ENCODE data around the gene NFIA.

NFIA gene

DNA sequence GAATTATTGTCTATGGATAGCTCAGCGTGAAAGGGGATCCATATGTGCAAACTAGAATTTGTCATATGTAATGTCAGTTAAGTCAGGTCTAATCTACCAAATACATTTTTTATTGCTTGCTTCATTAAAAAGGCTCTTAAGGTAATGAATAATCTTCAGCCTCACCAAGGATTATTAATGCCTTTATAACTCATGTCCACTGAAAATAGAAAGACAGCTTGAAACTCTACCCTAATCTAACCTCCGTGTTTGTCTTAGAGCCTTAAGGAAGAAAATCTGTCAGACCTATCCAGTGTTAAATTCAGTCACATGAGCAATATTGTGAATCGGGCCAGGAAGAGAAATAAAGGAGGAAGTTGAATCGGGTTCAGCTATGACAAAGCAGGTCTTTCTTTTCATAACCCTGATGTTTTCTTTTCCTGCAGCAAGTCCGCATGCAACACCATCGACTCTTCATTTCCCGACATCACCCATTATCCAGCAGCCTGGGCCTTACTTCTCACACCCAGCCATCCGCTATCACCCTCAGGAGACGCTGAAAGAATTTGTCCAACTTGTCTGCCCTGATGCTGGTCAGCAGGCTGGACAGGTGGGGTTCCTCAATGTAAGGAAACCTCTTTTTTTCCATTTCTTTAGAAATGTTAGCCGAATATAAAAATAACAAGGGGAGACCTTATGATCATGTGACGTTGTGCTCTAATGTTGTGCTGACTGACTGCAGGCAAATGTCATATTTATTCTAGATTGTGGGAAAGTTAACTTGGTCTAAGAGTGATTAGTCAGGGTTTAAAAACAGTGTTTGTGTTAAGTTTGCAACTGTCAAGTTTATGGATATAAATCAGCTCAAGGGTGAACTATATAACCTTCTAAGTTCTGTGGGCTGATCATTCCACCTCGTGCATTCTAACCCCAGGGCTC, 321.6 kb downstream of the NFIA start:
- no peak overlapping the region for H3K4me3 ChIP-seq (ENCODE audit: low read depth, low read length)
- in situ Hi-C loops (cut with HindIII; ENCODE audit: low pct_ligation_motif_present, low sequenced_read_pairs): no loop called here
- peak overlapping the region; percentile 86 for H3K27ac ChIP-seq
- H3K27me3 ChIP-seq (replicated peaks): no peaks in the 10 kb centered on the region
- no peaks in the 10 kb centered on the region for H3K36me3 ChIP-seq (replicated peaks)
- TF ChIP-seq, protein P1, sequence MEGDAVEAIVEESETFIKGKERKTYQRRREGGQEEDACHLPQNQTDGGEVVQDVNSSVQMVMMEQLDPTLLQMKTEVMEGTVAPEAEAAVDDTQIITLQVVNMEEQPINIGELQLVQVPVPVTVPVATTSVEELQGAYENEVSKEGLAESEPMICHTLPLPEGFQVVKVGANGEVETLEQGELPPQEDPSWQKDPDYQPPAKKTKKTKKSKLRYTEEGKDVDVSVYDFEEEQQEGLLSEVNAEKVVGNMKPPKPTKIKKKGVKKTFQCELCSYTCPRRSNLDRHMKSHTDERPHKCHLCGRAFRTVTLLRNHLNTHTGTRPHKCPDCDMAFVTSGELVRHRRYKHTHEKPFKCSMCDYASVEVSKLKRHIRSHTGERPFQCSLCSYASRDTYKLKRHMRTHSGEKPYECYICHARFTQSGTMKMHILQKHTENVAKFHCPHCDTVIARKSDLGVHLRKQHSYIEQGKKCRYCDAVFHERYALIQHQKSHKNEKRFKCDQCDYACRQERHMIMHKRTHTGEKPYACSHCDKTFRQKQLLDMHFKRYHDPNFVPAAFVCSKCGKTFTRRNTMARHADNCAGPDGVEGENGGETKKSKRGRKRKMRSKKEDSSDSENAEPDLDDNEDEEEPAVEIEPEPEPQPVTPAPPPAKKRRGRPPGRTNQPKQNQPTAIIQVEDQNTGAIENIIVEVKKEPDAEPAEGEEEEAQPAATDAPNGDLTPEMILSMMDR (IDR thresholded peaks at IDR 0.05; ENCODE audit: low read depth, low read length, missing control alignments): no peak
- DNase-seq: peak; percentile 60

- H3K4me3 ChIP-seq (ENCODE audit: low read depth, low read length): no peak overlapping the region
- H3K27me3 ChIP-seq (replicated peaks): no peaks in the 10 kb centered on the region
- in situ Hi-C loops (cut with HindIII; ENCODE audit: low pct_ligation_motif_present, low sequenced_read_pairs): no loop called here
- DNase-seq: no peak
- TF ChIP-seq, protein P1 (IDR thresholded peaks at IDR 0.05; ENCODE audit: low read depth, low read length, missing control alignments): no peak
- H3K36me3 ChIP-seq (replicated peaks): no peaks in the 10 kb centered on the region
- peak overlapping the region; percentile 86 for H3K27ac ChIP-seq
Measured at GRCh38 chr1:61404597-61405376, 322.4 kb downstream of the NFIA start.

DNA sequence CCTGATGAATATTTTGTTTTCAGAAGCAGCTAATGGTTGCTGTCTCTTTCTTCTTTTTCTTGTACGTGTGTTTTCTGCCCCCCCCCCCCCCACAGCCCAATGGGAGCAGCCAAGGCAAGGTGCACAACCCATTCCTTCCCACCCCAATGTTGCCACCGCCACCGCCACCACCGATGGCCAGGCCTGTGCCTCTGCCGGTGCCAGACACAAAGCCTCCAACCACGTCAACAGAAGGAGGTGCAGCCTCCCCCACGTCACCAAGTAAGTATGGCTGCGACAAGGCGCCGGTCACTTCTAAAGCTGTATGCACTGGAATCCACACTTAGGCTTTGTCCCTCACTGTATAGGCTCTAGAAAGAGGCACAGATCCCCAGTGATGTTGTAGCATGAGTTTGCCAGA, 324.1 kb downstream of the NFIA start:
- in situ Hi-C loops (cut with HindIII; ENCODE audit: low pct_ligation_motif_present, low sequenced_read_pairs): no loop called here
- DNase-seq: no peak
- H3K36me3 ChIP-seq (replicated peaks): no peaks in the 10 kb centered on the region
- no peaks in the 10 kb centered on the region for H3K27me3 ChIP-seq (replicated peaks)
- no peak overlapping the region for H3K4me3 ChIP-seq (ENCODE audit: low read depth, low read length)
- TF ChIP-seq, protein P1 (IDR thresholded peaks at IDR 0.05; ENCODE audit: low read depth, low read length, missing control alignments): no peak
- H3K27ac ChIP-seq: no peak overlapping the region

- in situ Hi-C loops (cut with HindIII; ENCODE audit: low pct_ligation_motif_present, low sequenced_read_pairs): no loop called here
- no peak overlapping the region for H3K27ac ChIP-seq
- TF ChIP-seq, protein P1 (IDR thresholded peaks at IDR 0.05; ENCODE audit: low read depth, low read length, missing control alignments): no peak
- DNase-seq: no peak
- H3K27me3 ChIP-seq (replicated peaks): no peaks in the 10 kb centered on the region
- no peak overlapping the region for H3K4me3 ChIP-seq (ENCODE audit: low read depth, low read length)
- H3K36me3 ChIP-seq (replicated peaks): no peaks in the 10 kb centered on the region
Measured at GRCh38 chr1:61412601-61413000, 330.2 kb downstream of the NFIA start.

DNA sequence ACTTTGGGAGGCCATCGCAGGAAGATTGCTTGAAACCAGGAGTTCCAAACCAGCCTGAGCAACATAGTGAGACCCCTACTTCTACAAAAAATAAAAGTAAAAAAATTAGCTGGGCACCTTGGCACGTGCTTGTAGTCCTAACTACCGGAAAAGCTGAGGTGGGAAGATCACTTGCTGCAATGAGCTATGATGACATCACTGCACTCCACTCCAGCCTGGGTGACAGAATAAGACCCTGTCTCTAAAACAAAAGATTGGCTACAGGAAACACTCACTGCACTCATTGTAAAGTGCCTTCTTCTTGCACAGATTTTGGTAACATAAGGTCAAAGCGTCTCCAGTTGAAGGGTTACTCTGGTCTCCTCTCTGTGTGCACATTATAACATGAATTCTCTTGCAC, 336.8 kb downstream of the NFIA start:
- Histone ChIP-seq H3K4me3 (ENCODE audit: low read depth, low read length) (no peak overlapping the region), H3K36me3 (replicated peaks) (no peaks in the 10 kb centered on the region), H3K27me3 (replicated peaks) (no peaks in the 10 kb centered on the region), H3K27ac (no peak overlapping the region)
- DNase-seq: no peak
- in situ Hi-C loops (cut with HindIII; ENCODE audit: low pct_ligation_motif_present, low sequenced_read_pairs): no loop called here
- TF ChIP-seq, protein P1 (IDR thresholded peaks at IDR 0.05; ENCODE audit: low read depth, low read length, missing control alignments): no peak
